OCI-LY1 (cell line): ENCODE results near the gene MT1X.
"Not testable (repeated sequence)": the region's sequence is repeated elsewhere in the genome, so short reads cannot be mapped to it uniquely, and the experiment has no call there.

Experiments
- H2AFZ ChIP-seq: fragments of 200-600 bp; sonication (generic), shearing (Covaris generic); 2 replicates; pipeline ENCODE4 v1.6.0; 2014; ENCODE audit warnings: antibody characterized with exemption, mild to moderate bottlenecking, low read length
- H3F3A ChIP-seq: fragments of 200-600 bp; sonication (generic), shearing (Covaris generic); 2 replicates; pipeline ENCODE4 v1.6.0; 2014; ENCODE audit warnings: mild to moderate bottlenecking, antibody characterized with exemption, low read length, moderate library complexity; ENCODE audit not compliant: insufficient read depth
- H3K27ac ChIP-seq: fragments of 200-600 bp; sonication (generic); 2 replicates; pipeline ENCODE4 v1.5.1; 2014; ENCODE audit warnings: low read length, mixed run types, mild to moderate bottlenecking, low read depth; ENCODE audit not compliant: poor library complexity, severe bottlenecking
- H3K27me3 ChIP-seq: fragments of 200-600 bp; sonication (generic); 2 replicates; pipeline ENCODE4 v1.6.0; 2014; ENCODE audit warnings: antibody characterized with exemption, mild to moderate bottlenecking, low read length, moderate library complexity; ENCODE audit not compliant: insufficient read depth
- H3K36me3 ChIP-seq: fragments of 200-600 bp; sonication (generic); 2 replicates; pipeline ENCODE4 v1.6.1; 2014; ENCODE audit warnings: mild to moderate bottlenecking, antibody characterized with exemption, low read length, moderate library complexity, mixed read lengths; ENCODE audit not compliant: insufficient read depth
- H3K4me1 ChIP-seq: fragments of 200-600 bp; sonication (generic); 2 replicates; pipeline ENCODE4 v1.5.1; 2014; ENCODE audit warnings: mild to moderate bottlenecking, low read length, moderate library complexity; ENCODE audit not compliant: insufficient read depth, severe bottlenecking
- H3K4me2 ChIP-seq: fragments of 200-600 bp; sonication (generic), shearing (Covaris generic); 2 replicates; pipeline ENCODE4 v1.6.1; 2014; ENCODE audit warnings: low read length
- H3K4me3 ChIP-seq: fragments of 200-600 bp; sonication (generic); 2 replicates; pipeline ENCODE4 v1.5.1; 2014; ENCODE audit warnings: low read length, low read depth, mild to moderate bottlenecking, mixed read lengths; ENCODE audit not compliant: poor library complexity, severe bottlenecking
- H3K79me2 ChIP-seq: fragments of 200-600 bp; shearing (Covaris generic); 2 replicates; pipeline ENCODE4 v1.6.1; 2016; ENCODE audit warnings: mixed run types, low read length, mixed read lengths; ENCODE audit not compliant: insufficient read depth
- H3K9ac ChIP-seq: fragments of 200-600 bp; sonication (generic), shearing (Covaris generic); 2 replicates; pipeline ENCODE4 v1.6.1; 2014; ENCODE audit warnings: mild to moderate bottlenecking, low read length, mixed read lengths
- H3K9me2 ChIP-seq: fragments of 200-600 bp; sonication (generic), shearing (Covaris generic); 2 replicates; pipeline ENCODE4 v1.6.1; 2014; ENCODE audit warnings: low read depth, mild to moderate bottlenecking, low read length, mixed read lengths
- H3K9me3 ChIP-seq: fragments of 200-600 bp; shearing (Covaris generic); 2 replicates; pipeline ENCODE4 v1.6.1; 2014; ENCODE audit warnings: low read length, mixed read lengths
- H4K20me1 ChIP-seq: fragments of 200-600 bp; sonication (generic), shearing (Covaris generic); 2 replicates; pipeline ENCODE4 v1.6.0; 2016; ENCODE audit warnings: mild to moderate bottlenecking, low read length; ENCODE audit not compliant: insufficient read depth
- CTCF ChIP-seq: fragments of 200-600 bp; sonication (generic), shearing (Covaris generic); IDR thresholded peaks from 2 replicates; pipeline ENCODE4 v1.5.1; 2017; ENCODE audit warnings: mild to moderate bottlenecking, antibody characterized with exemption, low read length, moderate library complexity, mixed read lengths
- EZH2 ChIP-seq: fragments of 200-600 bp; sonication (generic), shearing (Covaris generic); IDR thresholded peaks from 2 replicates; pipeline ENCODE4 v1.8.0; 2017; ENCODE audit warnings: borderline replicate concordance, mixed run types, mild to moderate bottlenecking, antibody characterized with exemption, low read length, moderate library complexity, mixed read lengths

The MT1X gene

GRCh38 chr16:56670620-56670934 lies 11.7 kb upstream of the MT1X start:
- Histone ChIP-seq H3K79me2 (no peaks in the 10 kb centered on the region), H3K9me3 (no peaks in the 10 kb centered on the region), H3K27me3 (no peaks in the 10 kb centered on the region; the same call in 1 of the 2 replicates), H3K27ac (no peak overlapping the region), H3K9ac (no peak overlapping the region), H2AFZ (no peak overlapping the region), H3K4me2 (no peak overlapping the region), H3K4me1 (no peaks in the 10 kb centered on the region), H4K20me1 (no peaks in the 10 kb centered on the region), H3K9me2 (no peaks in the 10 kb centered on the region), H3K36me3 (no peaks in the 10 kb centered on the region), H3F3A (no peaks in the 10 kb centered on the region), H3K4me3 (no peak overlapping the region)
- TF ChIP-seq CTCF (no peak), EZH2 (no peak)

- H3K4me1 ChIP-seq: not testable (repeated sequence)
Measured at GRCh38 chr16:56671691-56672090, 10.6 kb upstream of the MT1X start.

GRCh38 chr16:56672171-56672570 lies 10.1 kb upstream of the MT1X start:
- H3K27me3 ChIP-seq, H3K9me2 ChIP-seq, H3K9ac ChIP-seq, H3K4me1 ChIP-seq, H3K9me3 ChIP-seq, H2AFZ ChIP-seq, H3K27ac ChIP-seq, H3F3A ChIP-seq, H3K36me3 ChIP-seq, H3K79me2 ChIP-seq, H3K4me2 ChIP-seq, H4K20me1 ChIP-seq, H3K4me3 ChIP-seq: not testable (repeated sequence)

More at GRCh38 chr16:56671691-56672090, 10.6 kb upstream of the MT1X start:
- not testable (repeated sequence) for H3K9me3 ChIP-seq, H3K4me3 ChIP-seq, H4K20me1 ChIP-seq, H3K9ac ChIP-seq, H3F3A ChIP-seq, H3K36me3 ChIP-seq, H3K79me2 ChIP-seq, H3K27me3 ChIP-seq, H2AFZ ChIP-seq, H3K9me2 ChIP-seq, H3K4me2 ChIP-seq, H3K27ac ChIP-seq

GRCh38 chr16:56672761-56673536 lies 9.3 kb upstream of the MT1X start:
- H3K9me3 ChIP-seq: no peaks in the 10 kb centered on the region
- H3K27me3 ChIP-seq: peaks cover 4% of the 10 kb centered on the region; the same call in 1 of the 2 replicates

More at GRCh38 chr16:56672761-56673536, 9.3 kb upstream of the MT1X start:
- H2AFZ ChIP-seq: no peak overlapping the region
- no peak for TF ChIP-seq CTCF
- TF ChIP-seq EZH2: no peak
- no peaks in the 10 kb centered on the region for H3K36me3 ChIP-seq
- no peaks in the 10 kb centered on the region for H4K20me1 ChIP-seq
- H3K9me2 ChIP-seq: no peaks in the 10 kb centered on the region
- H3K4me3 ChIP-seq: no peak overlapping the region
- no peaks in the 10 kb centered on the region for H3K4me1 ChIP-seq
- H3F3A ChIP-seq: no peaks in the 10 kb centered on the region
- no peaks in the 10 kb centered on the region for H3K79me2 ChIP-seq
- H3K27ac ChIP-seq: no peak overlapping the region
- no peak overlapping the region for H3K4me2 ChIP-seq
- no peak overlapping the region for H3K9ac ChIP-seq
